Endothelial cell (in vitro differentiated cells): ENCODE measurements around the gene MMADHC. TPM values are rescaled to one million over a fixed set of nuclear protein-coding genes. Genes with fewer than 3 reads are reported as not detected.

ENCODE experiments used
- DNase-seq: peaks from one replicate; pipeline ENCODE4 v3.0.0; 2021; ENCODE audit warnings: low spot score
- H3K27ac Mint-ChIP-seq: one replicate; pipeline ENCODE4 v1.8.0; 2021; ENCODE audit warnings: mixed read lengths, inconsistent platforms; ENCODE audit not compliant: unreplicated experiment
- H3K27me3 Mint-ChIP-seq: one replicate; pipeline ENCODE4 v1.8.0; 2021; ENCODE audit warnings: mild to moderate bottlenecking, moderate library complexity, mixed read lengths, inconsistent platforms; ENCODE audit not compliant: unreplicated experiment
- H3K36me3 Mint-ChIP-seq: one replicate; pipeline ENCODE4 v1.8.0; 2021; ENCODE audit warnings: mild to moderate bottlenecking, low read depth, mixed read lengths, inconsistent platforms; ENCODE audit not compliant: unreplicated experiment
- H3K4me1 Mint-ChIP-seq: one replicate; pipeline ENCODE4 v1.8.0; 2021; ENCODE audit warnings: mild to moderate bottlenecking, mixed read lengths, inconsistent platforms; ENCODE audit not compliant: unreplicated experiment
- H3K4me3 Mint-ChIP-seq: one replicate; pipeline ENCODE4 v1.8.0; 2021; ENCODE audit warnings: mild to moderate bottlenecking, mixed read lengths, inconsistent platforms; ENCODE audit not compliant: unreplicated experiment
- H3K9me3 Mint-ChIP-seq: one replicate; pipeline ENCODE4 v1.8.0; 2021; ENCODE audit warnings: mixed read lengths, inconsistent platforms; ENCODE audit not compliant: unreplicated experiment
- total RNA-seq: library from RNA; stranded (reverse); fragmentation: NEBNext Ultra II Directional; extraction: Animal tissue kit (Norgen Biotek cat#: 25700); gene quantifications from one replicate; pipeline ENCODE4 v1.2.1, GENCODE V29; 2021; ENCODE audit not compliant: unreplicated experiment
- TF ChIP-seq, protein P1 (sequence below): fragments of 200-600 bp; sonication (generic); IDR thresholded peaks from one replicate; pipeline ENCODE4 v1.5.0; 2021; ENCODE audit warnings: antibody characterized with exemption; ENCODE audit not compliant: unreplicated experiment

MMADHC gene
- total RNA-seq, 1 donor from 2014 or later: 86.0 TPM

DNA sequence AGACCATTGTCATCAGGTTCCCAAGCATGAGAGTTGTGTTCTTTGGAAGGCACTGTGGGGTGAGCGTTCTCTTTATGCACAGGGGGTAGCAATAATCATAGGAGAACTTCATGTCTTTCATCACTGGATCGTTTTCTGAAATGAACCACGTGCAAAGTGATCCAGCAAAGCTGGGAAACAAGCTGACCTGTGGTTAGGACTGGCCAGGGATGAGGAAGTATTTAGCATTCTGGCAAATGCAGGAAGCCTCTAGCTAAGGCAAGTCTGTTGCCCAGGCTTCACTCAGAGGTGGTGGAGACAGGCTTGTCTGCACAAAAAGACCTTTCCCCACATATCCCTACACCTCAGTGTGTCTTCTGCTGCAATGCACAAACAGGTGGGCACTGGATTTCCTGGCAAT is 58.6 kb downstream of the MMADHC start:
- Mint-ChIP-seq H3K27me3 (no peaks in the 10 kb centered on the region), H3K4me3 (no peak overlapping the region), H3K27ac (no peak overlapping the region), H3K9me3 (no peaks in the 10 kb centered on the region), H3K4me1 (peaks cover 17% of the 10 kb centered on the region), H3K36me3 (no peaks in the 10 kb centered on the region)
- TF ChIP-seq, protein P1, sequence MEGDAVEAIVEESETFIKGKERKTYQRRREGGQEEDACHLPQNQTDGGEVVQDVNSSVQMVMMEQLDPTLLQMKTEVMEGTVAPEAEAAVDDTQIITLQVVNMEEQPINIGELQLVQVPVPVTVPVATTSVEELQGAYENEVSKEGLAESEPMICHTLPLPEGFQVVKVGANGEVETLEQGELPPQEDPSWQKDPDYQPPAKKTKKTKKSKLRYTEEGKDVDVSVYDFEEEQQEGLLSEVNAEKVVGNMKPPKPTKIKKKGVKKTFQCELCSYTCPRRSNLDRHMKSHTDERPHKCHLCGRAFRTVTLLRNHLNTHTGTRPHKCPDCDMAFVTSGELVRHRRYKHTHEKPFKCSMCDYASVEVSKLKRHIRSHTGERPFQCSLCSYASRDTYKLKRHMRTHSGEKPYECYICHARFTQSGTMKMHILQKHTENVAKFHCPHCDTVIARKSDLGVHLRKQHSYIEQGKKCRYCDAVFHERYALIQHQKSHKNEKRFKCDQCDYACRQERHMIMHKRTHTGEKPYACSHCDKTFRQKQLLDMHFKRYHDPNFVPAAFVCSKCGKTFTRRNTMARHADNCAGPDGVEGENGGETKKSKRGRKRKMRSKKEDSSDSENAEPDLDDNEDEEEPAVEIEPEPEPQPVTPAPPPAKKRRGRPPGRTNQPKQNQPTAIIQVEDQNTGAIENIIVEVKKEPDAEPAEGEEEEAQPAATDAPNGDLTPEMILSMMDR: no peak
- DNase-seq: no peak

DNA sequence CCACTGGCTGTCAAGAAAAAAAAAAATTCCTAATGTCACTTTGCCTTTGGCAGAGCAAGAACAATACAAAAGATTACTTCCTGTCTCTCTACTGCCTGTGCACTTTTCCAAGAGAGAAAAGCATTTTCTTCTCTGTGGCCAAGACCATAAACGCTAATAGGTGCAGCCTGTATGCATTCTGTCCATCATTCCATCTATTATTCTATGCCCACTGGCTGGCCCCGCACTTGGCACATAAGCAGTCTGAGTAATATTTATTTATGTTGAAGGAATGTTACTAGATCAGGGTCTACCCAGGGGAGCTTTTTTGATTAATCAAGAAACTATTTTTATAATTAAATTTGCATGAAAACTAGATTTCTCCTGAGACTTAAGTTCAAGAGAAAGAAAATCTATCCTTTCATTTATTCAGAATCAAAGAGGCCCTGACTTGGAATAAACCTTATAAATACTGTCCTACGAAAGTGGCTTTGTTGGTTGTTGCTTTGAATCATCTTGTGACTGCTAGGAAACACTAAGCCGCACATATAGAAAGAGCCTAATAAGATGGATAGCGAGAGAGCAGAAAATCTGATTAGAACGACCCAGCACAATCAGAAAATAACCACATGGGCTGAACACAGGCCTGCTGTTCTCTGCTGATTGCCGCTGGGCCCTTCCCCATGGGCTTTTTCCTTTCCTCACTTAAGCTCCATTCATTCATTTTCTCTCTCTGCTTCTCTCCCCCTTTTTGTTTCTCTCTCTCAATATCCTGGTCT is 59.4 kb downstream of the MMADHC start:
- Mint-ChIP-seq H3K4me3 (no peak overlapping the region), H3K27ac (no peak overlapping the region), H3K9me3 (no peaks in the 10 kb centered on the region), H3K36me3 (no peaks in the 10 kb centered on the region), H3K27me3 (peaks cover 2% of the 10 kb centered on the region), H3K4me1 (peaks cover 15% of the 10 kb centered on the region)
- TF ChIP-seq, protein P1: no peak
- no peak for DNase-seq

DNA sequence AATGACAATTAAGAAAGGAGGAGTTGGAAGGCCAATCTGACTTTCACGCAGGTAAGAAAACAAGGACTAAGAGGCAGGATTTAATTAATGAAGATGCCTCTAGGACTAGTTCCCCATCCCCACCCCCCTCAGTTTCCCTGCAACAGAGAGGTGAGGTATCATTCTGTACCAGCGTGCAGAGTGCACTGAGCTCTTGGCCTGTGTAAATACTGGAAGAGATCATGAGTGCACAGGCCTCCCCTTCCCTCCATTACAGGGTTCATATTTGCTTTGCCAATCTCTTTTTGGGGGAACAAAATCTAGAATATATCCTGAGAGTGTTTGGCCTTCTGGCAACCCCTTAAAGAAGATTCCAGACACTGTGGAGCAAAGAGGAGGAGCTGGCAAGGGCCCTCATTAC is 60.9 kb downstream of the MMADHC start:
- H3K36me3 Mint-ChIP-seq: no peaks in the 10 kb centered on the region
- no peak overlapping the region for H3K27ac Mint-ChIP-seq
- no peak for DNase-seq
- TF ChIP-seq, protein P1: no peak
- H3K9me3 Mint-ChIP-seq: no peaks in the 10 kb centered on the region
- peaks cover 2% of the 10 kb centered on the region for H3K27me3 Mint-ChIP-seq
- peaks cover 15% of the 10 kb centered on the region for H3K4me1 Mint-ChIP-seq
- no peak overlapping the region for H3K4me3 Mint-ChIP-seq

DNA sequence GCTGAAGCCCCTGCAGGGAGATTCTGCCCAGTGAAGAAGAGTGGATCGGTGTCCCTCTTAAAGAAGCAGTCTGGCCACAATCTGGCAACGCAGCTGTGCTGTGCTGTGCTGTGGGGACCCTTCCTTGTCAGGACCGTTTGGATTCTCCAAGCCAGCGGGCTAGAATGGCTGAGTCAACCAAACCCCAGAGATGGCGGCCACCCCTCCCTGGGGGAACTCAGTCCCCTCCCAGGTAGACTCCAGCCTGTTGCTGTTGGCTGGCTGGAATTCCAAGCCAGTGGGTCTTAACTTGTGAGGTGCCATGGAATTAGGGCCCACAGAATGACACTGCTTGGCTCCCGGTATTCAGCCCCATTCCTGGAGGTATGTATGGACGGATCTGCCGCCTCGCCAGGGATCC is 62.3 kb downstream of the MMADHC start:
- TF ChIP-seq, protein P1: no peak
- H3K27me3 Mint-ChIP-seq: peaks cover 2% of the 10 kb centered on the region
- no peak overlapping the region for H3K27ac Mint-ChIP-seq
- H3K4me1 Mint-ChIP-seq: peaks cover 15% of the 10 kb centered on the region
- DNase-seq: no peak
- no peak overlapping the region for H3K4me3 Mint-ChIP-seq
- H3K36me3 Mint-ChIP-seq: no peaks in the 10 kb centered on the region
- no peaks in the 10 kb centered on the region for H3K9me3 Mint-ChIP-seq
